ENCODE measurements around the gene IL23R.

- no peak for TF ChIP-seq CTCF (IDR thresholded peaks at IDR 0.05 in 4 of 5, conservative IDR thresholded peaks at IDR 0.05 in 1 of 5)
- no peak for TF ChIP-seq POLR2A (IDR thresholded peaks at IDR 0.05)
Measured at GRCh38 chr1:67256291-67257172, 90.3 kb downstream of the IL23R start.

All from gastrocnemius medialis (tissue), 4 donors.